HFFc6 (cell line): Measurements from ENCODE around the gene REC114. TPM values are rescaled to one million over a fixed set of nuclear protein-coding genes. Genes with fewer than 3 reads are reported as not detected.

Experiments
- DNase-seq: peaks from one replicate; pipeline ENCODE4 v3.0.0-alpha.2; 2018
- H3K27ac Mint-ChIP-seq: 2 replicates; pipeline ENCODE4 v1.8.0; 2020; ENCODE audit warnings: mild to moderate bottlenecking, mixed read lengths
- H3K27me3 Mint-ChIP-seq: 2 replicates; pipeline ENCODE4 v1.8.0; 2021; ENCODE audit warnings: mild to moderate bottlenecking, moderate library complexity, mixed read lengths; ENCODE audit not compliant: insufficient read depth
- H3K36me3 Mint-ChIP-seq: 2 replicates; pipeline ENCODE4 v1.8.0; 2021; ENCODE audit warnings: low read depth, mixed read lengths
- H3K4me1 Mint-ChIP-seq: 2 replicates; pipeline ENCODE4 v1.8.0; 2020; ENCODE audit warnings: low read depth, mixed read lengths
- H3K4me3 Mint-ChIP-seq: 2 replicates; pipeline ENCODE4 v1.8.0; 2020; ENCODE audit warnings: mild to moderate bottlenecking, moderate library complexity, mixed read lengths
- H3K9me3 Mint-ChIP-seq: 2 replicates; pipeline ENCODE4 v1.8.0; 2020; ENCODE audit warnings: mild to moderate bottlenecking, mixed read lengths
- CTCF ChIP-seq: fragments of 200-600 bp; sonication (generic); IDR thresholded peaks from 2 replicates; pipeline ENCODE4 v1.5.0; 2021; ENCODE audit warnings: antibody characterized with exemption, mild to moderate bottlenecking
- total RNA-seq, 6 experiments: library from RNA; stranded (reverse); fragmentation: NEBNext Ultra II Directional; extraction: Animal tissue kit (Norgen Biotek cat#: 25700); gene quantifications; 2 replicates in 1 of 6; 3 replicates in 5 of 6; pipeline ENCODE4 v1.2.3, GENCODE V29; 2021

REC114 gene
- total RNA-seq, 6 experiments from 2014 or later, result not detected

GRCh38 chr15:73522011-73522410 lies 79.0 kb downstream of the REC114 start:
- H3K4me1 Mint-ChIP-seq, result no peaks in the 10 kb centered on the region
- H3K9me3 Mint-ChIP-seq, result no peaks in the 10 kb centered on the region
- no peak for DNase-seq
- peaks cover 2% of the 10 kb centered on the region for H3K27me3 Mint-ChIP-seq
- H3K36me3 Mint-ChIP-seq, result no peaks in the 10 kb centered on the region
- H3K4me3 Mint-ChIP-seq, result no peak overlapping the region
- no peak overlapping the region for H3K27ac Mint-ChIP-seq
- no peak for TF ChIP-seq CTCF

- no peaks in the 10 kb centered on the region for H3K9me3 Mint-ChIP-seq
- no peak for TF ChIP-seq CTCF
- no peak for DNase-seq
- H3K4me3 Mint-ChIP-seq, result no peak overlapping the region
- H3K36me3 Mint-ChIP-seq, result no peaks in the 10 kb centered on the region
- no peak overlapping the region for H3K27ac Mint-ChIP-seq
- peaks cover 2% of the 10 kb centered on the region for H3K27me3 Mint-ChIP-seq
- H3K4me1 Mint-ChIP-seq, result no peaks in the 10 kb centered on the region
Measured at GRCh38 chr15:73524919-73525318, 82.0 kb downstream of the REC114 start.

- Mint-ChIP-seq H3K27me3 (peaks cover 2% of the 10 kb centered on the region), H3K36me3 (no peaks in the 10 kb centered on the region), H3K9me3 (no peaks in the 10 kb centered on the region), H3K4me1 (peaks cover 6% of the 10 kb centered on the region), H3K27ac (no peak overlapping the region), H3K4me3 (no peak overlapping the region)
- TF ChIP-seq CTCF, result no peak
- DNase-seq, result no peak
Measured at GRCh38 chr15:73527598-73527997, 84.6 kb downstream of the REC114 start.

GRCh38 chr15:73530649-73531048 lies 87.7 kb downstream of the REC114 start:
- DNase-seq, result no peak
- TF ChIP-seq CTCF, result no peak
- Mint-ChIP-seq H3K27ac (no peak overlapping the region), H3K4me1 (peaks cover 6% of the 10 kb centered on the region), H3K4me3 (no peak overlapping the region), H3K9me3 (no peaks in the 10 kb centered on the region), H3K27me3 (no peaks in the 10 kb centered on the region; the same call in none of the 2 replicates), H3K36me3 (no peaks in the 10 kb centered on the region)

GRCh38 chr15:73538123-73538522 lies 95.2 kb downstream of the REC114 start:
- DNase-seq, result no peak
- H3K27me3 Mint-ChIP-seq, result no peaks in the 10 kb centered on the region; the same call in 1 of the 2 replicates
- no peak overlapping the region for H3K4me3 Mint-ChIP-seq
- H3K4me1 Mint-ChIP-seq, result no peaks in the 10 kb centered on the region
- H3K27ac Mint-ChIP-seq, result no peak overlapping the region
- H3K9me3 Mint-ChIP-seq, result no peaks in the 10 kb centered on the region
- TF ChIP-seq CTCF, result no peak
- H3K36me3 Mint-ChIP-seq, result no peaks in the 10 kb centered on the region
